B cell (primary cell): ENCODE data around the gene CTNS. TPM values are rescaled to one million over a fixed set of nuclear protein-coding genes. Genes with fewer than 3 reads are reported as not detected.

Source experiments
- ATAC-seq: fragments of 200-7000 bp; cut with Tn5 transposase; one replicate; pipeline ENCODE4 v1.10.0; 2021; ENCODE audit warnings: low read depth, mild to moderate bottlenecking, moderate number of reproducible peaks, moderate library complexity
- CTCF ChIA-PET: fragments of 350-600 bp; sonication (Branson Sonifier 250); formaldehyde crosslinking; loops from one replicate; lab custom pipeline; 2021; ENCODE audit warnings: antibody characterized with exemption, inconsistent platforms; lab: Charles Lee
- POLR2A ChIA-PET: fragments of 350-600 bp; sonication (Branson Sonifier 250); formaldehyde crosslinking; loops from one replicate; lab custom pipeline; 2021; ENCODE audit warnings: antibody characterized with exemption; lab: Charles Lee
- DNase-seq: peaks from one replicate; pipeline ENCODE4 v3.0.0; 2013
- H2AFZ ChIP-seq: 2 replicates; pipeline ENCODE4 v1.6.1; 2012; ENCODE audit warnings: mild to moderate bottlenecking, low read depth, low read length; ENCODE audit not compliant: insufficient read depth, poor library complexity, severe bottlenecking
- H3K27ac ChIP-seq, 2 donors: 1 replicate in 1 of 2; 2 replicates in 1 of 2; pipeline ENCODE4 v1.5.1; 2012 to 2013; ENCODE audit warnings: low read length in 2 of 2, mild to moderate bottlenecking in 2 of 2, moderate library complexity in 1 of 2
- H3K27me3 ChIP-seq, 4 experiments: fragments of 200-600 bp in 1 of 4; sonication (generic) in 1 of 4; replicated peaks in 1 of 4; 1 replicate in 2 of 4; 2 replicates in 2 of 4; pipeline versions ENCODE4 v1.6.1 to v1.7.0; 2013 to 2016; ENCODE audit warnings: low read length in 3 of 4, mild to moderate bottlenecking in 2 of 4, mixed read lengths in 1 of 4, moderate library complexity in 1 of 4; ENCODE audit not compliant: insufficient read depth in 4 of 4, control insufficient read depth in 3 of 4; ENCODE audit errors: control extremely low read depth in 1 of 4
- H3K36me3 ChIP-seq, 2 experiments: replicated peaks in 1 of 2; 1 replicate in 1 of 2; 2 replicates in 1 of 2; pipeline versions ENCODE4 v1.6.1 to v1.7.1; 2013; ENCODE audit warnings: low read length in 1 of 2; ENCODE audit not compliant: insufficient read depth in 2 of 2, control insufficient read depth in 1 of 2; ENCODE audit errors: control extremely low read depth in 1 of 2, extremely low read depth in 1 of 2
- H3K4me1 ChIP-seq, 2 donors: fragments of 200-600 bp in 1 of 2; sonication (generic) in 1 of 2; 1 replicate in 1 of 2; 2 replicates in 1 of 2; pipeline versions ENCODE4 v1.5.1 to v1.6.1; 2013 to 2017; ENCODE audit warnings: low read length in 2 of 2; ENCODE audit not compliant: control insufficient read depth in 2 of 2, insufficient read depth in 2 of 2
- H3K4me2 ChIP-seq: replicated peaks from 2 replicates; pipeline ENCODE3; 2012; ENCODE audit warnings: mild to moderate bottlenecking, low read depth, low read length; ENCODE audit not compliant: poor library complexity, severe bottlenecking
- H3K4me3 ChIP-seq, 5 experiments: fragments of 200-600 bp in 1 of 5; sonication (generic) in 1 of 5; 1 replicate in 3 of 5; 2 replicates in 2 of 5; pipeline versions ENCODE4 v1.5.1 to v1.7.0; 2011 to 2016; ENCODE audit warnings: low read length in 4 of 5, mild to moderate bottlenecking in 4 of 5, low read depth in 2 of 5, control low read depth in 1 of 5, moderate library complexity in 1 of 5; ENCODE audit not compliant: insufficient read depth in 1 of 5; ENCODE audit errors: control extremely low read depth in 1 of 5, extremely low read depth in 1 of 5
- H3K79me2 ChIP-seq: fragments of 200-600 bp; sonication (generic); one replicate; pipeline ENCODE4 v1.6.0; 2016; ENCODE audit warnings: low read length; ENCODE audit not compliant: control insufficient read depth, insufficient read depth
- H3K9ac ChIP-seq: fragments of 200-600 bp; sonication (generic); 2 replicates; pipeline ENCODE4 v1.6.1; 2017; ENCODE audit warnings: mild to moderate bottlenecking, low read length, moderate library complexity
- H3K9me3 ChIP-seq, 3 donors: one replicate each; pipeline versions ENCODE4 v1.6.1 to v1.7.1; 2013; ENCODE audit warnings: low read length in 2 of 3; ENCODE audit not compliant: control insufficient read depth in 2 of 3, insufficient read depth in 1 of 3; ENCODE audit errors: control extremely low read depth in 1 of 3
- H4K20me1 ChIP-seq: 2 replicates; pipeline ENCODE4 v1.6.0; 2012; ENCODE audit warnings: mild to moderate bottlenecking, low read length; ENCODE audit not compliant: insufficient read depth, control insufficient read depth, poor library complexity, severe bottlenecking
- H3K27ac Mint-ChIP-seq: one replicate; pipeline ENCODE4 v1.8.0; 2021; ENCODE audit warnings: mixed read lengths
- H3K27me3 Mint-ChIP-seq: one replicate; pipeline ENCODE4 v1.8.0; 2021; ENCODE audit warnings: mixed read lengths
- H3K4me1 Mint-ChIP-seq: one replicate; pipeline ENCODE4 v1.8.0; 2021; ENCODE audit warnings: mixed read lengths
- H3K4me3 Mint-ChIP-seq: one replicate; pipeline ENCODE4 v1.8.0; 2021; ENCODE audit warnings: mixed read lengths
- H3K9me3 Mint-ChIP-seq: one replicate; pipeline ENCODE4 v1.8.0; 2022; ENCODE audit warnings: mixed read lengths; ENCODE audit not compliant: insufficient read depth
- CTCF ChIP-seq: fragments of 200-600 bp; IDR thresholded peaks from one replicate; pipeline ENCODE4 v1.8.0; 2022; ENCODE audit warnings: antibody characterized with exemption, mild to moderate bottlenecking
- EZH2 ChIP-seq: IDR thresholded peaks from 2 replicates; pipeline ENCODE4 v1.6.1; 2012; ENCODE audit warnings: borderline replicate concordance, low read depth, mild to moderate bottlenecking, moderate library complexity, low read length; ENCODE audit not compliant: insufficient read depth, poor library complexity, severe bottlenecking
- WGBS: methylation state at CpG from one replicate; pipeline ENCODE4 v1.1.5; 2013; ENCODE audit warnings: missing lambda C conversion rate; ENCODE audit not compliant: insufficient coverage; 5-methylcytosine and 5-hydroxymethylcytosine counted together
- intact Hi-C: fragments of 100-400 bp; cut with micrococcal nuclease; formaldehyde crosslinking; loops from one replicate; pipeline ENCODE4 v1.10.0; 2022
- polyA plus RNA-seq: library from polyadenylated mRNA; depleted of rRNA; stranded (reverse); fragments of >200 nt; gene quantifications from 2 replicates; pipeline ENCODE4 v1.2.3, GENCODE V29; 2012
- total RNA-seq, 2 donors: library from RNA; stranded (reverse); fragments of 120-200 nt in 1 of 2; gene quantifications; 1 replicate in 1 of 2; 2 replicates in 1 of 2; pipeline versions ENCODE4 v1.2.3 to v1.2.4, GENCODE V29; 2013 to 2022

The CTNS gene
- total and polyA plus RNA-seq, 2 donors (not counting 1 experiment from before 2014, with no cell fraction given): 11.6 to 24.7 TPM

GRCh38 chr17:3610523-3610922 lies 26.0 kb upstream of the CTNS start:
- no peaks in the 10 kb centered on the region for H3K4me1 Mint-ChIP-seq

GRCh38 chr17:3613124-3613523 lies 23.4 kb upstream of the CTNS start:
- peaks cover 0 to 4% (median 2%) of the 10 kb centered on the region in 3 donors for H3K9me3 ChIP-seq
- CTCF ChIA-PET: interaction anchor here (1.9 kb wide), 1 partner anchor 10 kb away, joined by 8 read pairs; no protein-coding TSS in a partner anchor
- H3K4me2 ChIP-seq: no peak overlapping the region
- H2AFZ ChIP-seq: no peak overlapping the region
- H3K27ac ChIP-seq: no peak overlapping the region
- H3K36me3 ChIP-seq: peaks cover 8 to 30% of the 10 kb centered on the region in 2 experiments
- no peak overlapping the region for H3K4me3 ChIP-seq
- Mint-ChIP-seq H3K9me3 (no peaks in the 10 kb centered on the region), H3K4me1 (no peaks in the 10 kb centered on the region), H3K27me3 (no peaks in the 10 kb centered on the region), H3K4me3 (no peak overlapping the region), H3K27ac (no peak overlapping the region)
- no peaks in the 10 kb centered on the region for H4K20me1 ChIP-seq
- TF ChIP-seq CTCF: no peak
- TF ChIP-seq EZH2: no peak
- WGBS: 93% methylated on average over 5 of the region's 6 CpGs
- H3K4me1 ChIP-seq: no peaks in the 10 kb centered on the region
- intact Hi-C loops: no loop called here
- POLR2A ChIA-PET: no interaction called here
- no peak overlapping the region for H3K9ac ChIP-seq
- no peak for ATAC-seq
- DNase-seq: no peak
- H3K27me3 ChIP-seq: no peaks in the 10 kb centered on the region
- no peaks in the 10 kb centered on the region for H3K79me2 ChIP-seq

More at GRCh38 chr17:3610523-3610922, 26.0 kb upstream of the CTNS start:
- Histone ChIP-seq H3K36me3 (peaks cover 3 to 26% of the 10 kb centered on the region in 2 experiments), H3K79me2 (no peaks in the 10 kb centered on the region), H3K4me1 (no peaks in the 10 kb centered on the region), H3K9ac (no peak overlapping the region), H3K4me3 (no peak overlapping the region), H2AFZ (no peak overlapping the region), H3K9me3 (no peaks in the 10 kb centered on the region), H4K20me1 (no peaks in the 10 kb centered on the region), H3K27ac (no peak overlapping the region), H3K4me2 (no peak overlapping the region), H3K27me3 (no peaks in the 10 kb centered on the region)
- DNase-seq: no peak
- Mint-ChIP-seq H3K4me3 (no peak overlapping the region), H3K9me3 (no peaks in the 10 kb centered on the region), H3K27ac (no peak overlapping the region), H3K27me3 (no peaks in the 10 kb centered on the region)
- ChIA-PET CTCF (no interaction called here), POLR2A (interaction anchor here (0.6 kb wide), 1 partner anchor 35 kb away, joined by 6 read pairs; no protein-coding TSS in a partner anchor)
- WGBS: 98% methylated on average over 14 of the region's 14 CpGs
- intact Hi-C loops: no loop called here
- ATAC-seq: no peak
- TF ChIP-seq CTCF (no peak), EZH2 (no peak)
